HL-60 (cell line): Measurements from ENCODE around the gene HMCN1.
A peak's percentile ranks its signal among the peaks of the same experiment; 100 is the strongest.

Source experiments
- DNase-seq, 2 experiments: peaks; one replicate each; pipeline ENCODE4 v3.0.0-alpha.2; 2010 to 2020; ENCODE audit warnings: low read depth in 1 of 2, low spot score in 1 of 2
- H3K27ac ChIP-seq: fragments of 250-450 bp; sonication (Bioruptor Pico); replicated peaks from 2 replicates; pipeline ENCODE4 v1.5.1; 2020; ENCODE audit warnings: mild to moderate bottlenecking, moderate library complexity
- H3K27me3 ChIP-seq: fragments of 250-450 bp; sonication (Bioruptor Pico); 2 replicates; pipeline ENCODE4 v1.5.1; 2021; ENCODE audit warnings: mild to moderate bottlenecking, moderate library complexity; ENCODE audit not compliant: insufficient read depth, poor library complexity, severe bottlenecking
- H3K4me3 ChIP-seq: replicated peaks from 2 replicates; pipeline ENCODE4 v1.5.1; 2011; ENCODE audit warnings: mild to moderate bottlenecking, control low read depth, low read length; ENCODE audit not compliant: insufficient read depth
- CTCF ChIP-seq: IDR thresholded peaks from one replicate; pipeline ENCODE4 v1.5.1; 2011; ENCODE audit warnings: low read length, control low read depth, inconsistent platforms; ENCODE audit not compliant: insufficient read depth
- GABPA ChIP-seq: IDR thresholded peaks from 2 replicates; pipeline ENCODE4 v1.6.1; 2012; ENCODE audit warnings: low read depth
- POLR2AphosphoS5 ChIP-seq: IDR thresholded peaks from 2 replicates; pipeline ENCODE4 v1.6.1; 2012; ENCODE audit warnings: low read depth
- REST ChIP-seq: IDR thresholded peaks from 2 replicates; pipeline ENCODE4 v1.6.1; 2012; ENCODE audit warnings: low read depth; ENCODE audit not compliant: insufficient replicate concordance
- SPI1 ChIP-seq: IDR thresholded peaks from 2 replicates; pipeline ENCODE4 v1.6.1; 2012; ENCODE audit warnings: low read depth, mild to moderate bottlenecking, borderline replicate concordance

The HMCN1 gene

GRCh38 chr1:186188004-186188539, 453.9 kb downstream of the HMCN1 start:
- Histone ChIP-seq H3K27ac (no peak overlapping the region), H3K27me3 (no peaks in the 10 kb centered on the region), H3K4me3 (no peak overlapping the region)
- no peak for DNase-seq
- TF ChIP-seq REST (no peak), GABPA (no peak), POLR2AphosphoS5 (no peak), CTCF (no peak), SPI1 (no peak)

- Histone ChIP-seq H3K4me3 (no peak overlapping the region), H3K27ac (no peak overlapping the region), H3K27me3 (no peaks in the 10 kb centered on the region)
- DNase-seq: no peak
- no peak for TF ChIP-seq POLR2AphosphoS5
Observed at GRCh38 chr1:186188736-186189135, 454.5 kb downstream of the HMCN1 start.

- TF ChIP-seq REST (no peak), CTCF (no peak), SPI1 (0 out of 2 replicates have a peak, but pooled peaks have one; percentile 5)
- no peaks in the 10 kb centered on the region for H3K27me3 ChIP-seq
Observed at GRCh38 chr1:186189156-186189555, 455.0 kb downstream of the HMCN1 start.

GRCh38 chr1:186191511-186191910, 457.3 kb downstream of the HMCN1 start:
- Histone ChIP-seq H3K27ac (no peak overlapping the region), H3K27me3 (no peaks in the 10 kb centered on the region), H3K4me3 (no peak overlapping the region)
- DNase-seq: no peak
- no peak for TF ChIP-seq GABPA
- no peak for TF ChIP-seq CTCF
- no peak for TF ChIP-seq REST
- TF ChIP-seq POLR2AphosphoS5: no peak
- no peak for TF ChIP-seq SPI1

More at GRCh38 chr1:186189156-186189555, 455.0 kb downstream of the HMCN1 start:
- Histone ChIP-seq H3K4me3 (no peak overlapping the region), H3K27ac (no peak overlapping the region)
- DNase-seq: no peak
